HEK293T (cell line): ENCODE data around the gene CHMP3.

ENCODE experiments used
- CTCF ChIA-PET: fragments of 350-600 bp; formaldehyde crosslinking; extraction: SDS; loops from one replicate; lab custom pipeline; 2021; ENCODE audit warnings: antibody characterized with exemption, inconsistent platforms; lab: Yijun Ruan, JAX
- POLR2A ChIA-PET: fragments of 350-600 bp; formaldehyde crosslinking; extraction: SDS; loops from one replicate; lab custom pipeline; 2020; ENCODE audit warnings: antibody characterized with exemption, inconsistent platforms; lab: Yijun Ruan, JAX
- DNase-seq: peaks from one replicate; pipeline ENCODE4 v3.0.0; 2012; ENCODE audit warnings: mixed read lengths; ENCODE audit errors: extremely low spot score
- ARNT ChIP-seq: fragments of 450-650 bp; IDR thresholded peaks from 2 replicates; pipeline ENCODE4 v1.6.1; 2017; ENCODE audit warnings: mild to moderate bottlenecking
- BHLHE40 ChIP-seq: fragments of 450-650 bp; IDR thresholded peaks from 2 replicates; pipeline ENCODE4 v1.6.1; 2016; ENCODE audit warnings: mild to moderate bottlenecking, moderate library complexity, borderline replicate concordance
- CTBP1 ChIP-seq: fragments of 450-650 bp; IDR thresholded peaks from 2 replicates; pipeline ENCODE4 v1.6.1; 2016; ENCODE audit warnings: borderline replicate concordance
- ELF4 ChIP-seq: fragments of 450-650 bp; IDR thresholded peaks from 2 replicates; pipeline ENCODE4 v1.6.1; 2017; ENCODE audit warnings: antibody characterized with exemption
- FOXA1 ChIP-seq: fragments of 450-650 bp; IDR thresholded peaks from 2 replicates; pipeline ENCODE4 v1.6.1; 2016; ENCODE audit warnings: mild to moderate bottlenecking
- FOXK2 ChIP-seq: fragments of 450-650 bp; IDR thresholded peaks from 2 replicates; pipeline ENCODE4 v1.6.1; 2016; ENCODE audit warnings: mild to moderate bottlenecking
- FOXM1 ChIP-seq: fragments of 450-650 bp; IDR thresholded peaks from 2 replicates; pipeline ENCODE4 v1.6.1; 2017; ENCODE audit warnings: mild to moderate bottlenecking, borderline replicate concordance
- HDGF ChIP-seq: fragments of 450-650 bp; IDR thresholded peaks from 2 replicates; pipeline ENCODE4 v1.6.1; 2017; ENCODE audit warnings: antibody characterized with exemption, borderline replicate concordance
- L3MBTL2 ChIP-seq: fragments of 450-650 bp; conservative IDR thresholded peaks from 2 replicates; pipeline ENCODE4 v1.6.1; 2016; ENCODE audit warnings: mild to moderate bottlenecking
- LEF1 ChIP-seq: fragments of 450-650 bp; IDR thresholded peaks from 2 replicates; pipeline ENCODE4 v1.6.1; 2017; ENCODE audit warnings: mild to moderate bottlenecking, borderline replicate concordance
- NFRKB ChIP-seq: fragments of 450-650 bp; IDR thresholded peaks from 2 replicates; pipeline ENCODE4 v1.6.1; 2016; ENCODE audit warnings: mild to moderate bottlenecking, moderate library complexity
- PKNOX1 ChIP-seq: fragments of 450-650 bp; IDR thresholded peaks from 2 replicates; pipeline ENCODE4 v1.6.1; 2016
- SP1 ChIP-seq: fragments of 450-650 bp; IDR thresholded peaks from 2 replicates; pipeline ENCODE4 v1.6.1; 2017
- SUZ12 ChIP-seq: fragments of 450-650 bp; IDR thresholded peaks from 2 replicates; pipeline ENCODE4 v1.6.1; 2016; ENCODE audit warnings: mild to moderate bottlenecking
- TARDBP ChIP-seq: fragments of 450-650 bp; IDR thresholded peaks from 2 replicates; pipeline ENCODE4 v1.6.1; 2016
- ZNF384 ChIP-seq: fragments of 450-650 bp; IDR thresholded peaks from 2 replicates; pipeline ENCODE4 v1.6.1; 2016

Gene CHMP3

GRCh38 chr2:86512892-86513291 lies 50.4 kb downstream of the CHMP3 start:
- ChIA-PET POLR2A (no interaction called here), CTCF (no interaction called here)
- no peak for DNase-seq
- TF ChIP-seq LEF1 (no peak), HDGF (no peak), SP1 (no peak), FOXK2 (no peak), PKNOX1 (no peak), NFRKB (no peak), SUZ12 (no peak), FOXM1 (no peak), BHLHE40 (no peak), L3MBTL2 (no peak), ARNT (no peak), ELF4 (no peak)

GRCh38 chr2:86512034-86512433 lies 51.2 kb downstream of the CHMP3 start:
- POLR2A ChIA-PET = no interaction called here
- DNase-seq = no peak
- TF ChIP-seq PKNOX1 = no peak
- no peak for TF ChIP-seq FOXK2
- no peak for TF ChIP-seq TARDBP
- no peak for TF ChIP-seq L3MBTL2
- no peak for TF ChIP-seq FOXM1
- TF ChIP-seq BHLHE40 = no peak
- TF ChIP-seq SP1 = no peak
- no peak for TF ChIP-seq CTBP1
- TF ChIP-seq NFRKB = no peak
- no peak for TF ChIP-seq ELF4
- no peak for TF ChIP-seq ARNT
- TF ChIP-seq ZNF384 = no peak
- CTCF ChIA-PET = no interaction called here

- CTCF ChIA-PET = no interaction called here
- POLR2A ChIA-PET = no interaction called here
- DNase-seq = no peak
- TF ChIP-seq PKNOX1 (no peak), SUZ12 (no peak), HDGF (no peak), SP1 (no peak), FOXA1 (no peak), FOXM1 (no peak), ARNT (no peak), ZNF384 (no peak)
These were observed 52.8 kb downstream of the CHMP3 start for GRCh38 chr2:86510436-86510933.

GRCh38 chr2:86507600-86507999 lies 55.6 kb downstream of the CHMP3 start:
- CTCF ChIA-PET = interaction anchor here (0.8 kb wide), 1 partner anchor 302 kb away, joined by 4 read pairs; no protein-coding TSS in a partner anchor
- POLR2A ChIA-PET = no interaction called here
- DNase-seq = no peak
- TF ChIP-seq L3MBTL2 = no peak
- TF ChIP-seq SP1 = no peak
- TF ChIP-seq SUZ12 = no peak
- TF ChIP-seq CTBP1 = no peak
- TF ChIP-seq PKNOX1 = no peak
- TF ChIP-seq HDGF = no peak
- TF ChIP-seq BHLHE40 = no peak
- TF ChIP-seq TARDBP = no peak
- TF ChIP-seq ZNF384 = no peak
- no peak for TF ChIP-seq FOXM1

- CTCF ChIA-PET = no interaction called here
- TF ChIP-seq SP1 (no peak), BHLHE40 (no peak), FOXA1 (no peak), L3MBTL2 (no peak), ARNT (no peak), LEF1 (no peak), HDGF (no peak), ZNF384 (no peak), PKNOX1 (no peak), TARDBP (no peak), CTBP1 (no peak), ELF4 (no peak), FOXM1 (no peak)
- POLR2A ChIA-PET = no interaction called here
- DNase-seq = no peak
These were observed 62.7 kb downstream of the CHMP3 start for GRCh38 chr2:86500325-86501083.
